Fibroblast of lung (primary cell): Measurements from ENCODE around the gene RPS21. TPM values are rescaled to one million over a fixed set of nuclear protein-coding genes. Genes with fewer than 3 reads are reported as not detected.

ENCODE experiments used
- DNase-seq, 2 donors: peaks; one replicate each; pipeline versions ENCODE4 v3.0.0 to v3.0.0-alpha.2; 2010; ENCODE audit warnings: low read depth in 2 of 2
- H2AFZ ChIP-seq: 2 replicates; pipeline ENCODE4 v1.5.1; 2012; ENCODE audit warnings: low read length, control low read depth, inconsistent platforms
- H3K27ac ChIP-seq: 2 replicates; pipeline ENCODE4 v1.5.1; 2011; ENCODE audit warnings: low read length, control low read depth; ENCODE audit not compliant: insufficient read depth
- H3K27me3 ChIP-seq: 2 replicates; pipeline ENCODE4 v1.5.1; 2011; ENCODE audit warnings: mild to moderate bottlenecking, low read length; ENCODE audit not compliant: control insufficient read depth, insufficient read depth
- H3K36me3 ChIP-seq: 2 replicates; pipeline ENCODE4 v1.5.1; 2011; ENCODE audit warnings: low read length; ENCODE audit not compliant: control insufficient read depth, insufficient read depth
- H3K4me1 ChIP-seq: 2 replicates; pipeline ENCODE4 v1.5.1; 2011; ENCODE audit warnings: low read length; ENCODE audit not compliant: control insufficient read depth, insufficient read depth; ENCODE audit errors: extremely low read depth
- H3K4me2 ChIP-seq: 2 replicates; pipeline ENCODE4 v1.5.1; 2011; ENCODE audit warnings: low read length, control low read depth; ENCODE audit not compliant: insufficient read depth; ENCODE audit errors: extremely low read depth
- H3K4me3 ChIP-seq, 4 experiments: fragments of 200-600 bp in 1 of 4; sonication (generic) in 1 of 4; replicated peaks in 1 of 4; 2 replicates each; pipeline ENCODE4 v1.5.1; 2011 to 2016; ENCODE audit warnings: low read length in 4 of 4, low read depth in 3 of 4, mild to moderate bottlenecking in 3 of 4, control low read depth in 2 of 4, inconsistent platforms in 1 of 4, mixed read lengths in 1 of 4; ENCODE audit not compliant: insufficient read depth in 1 of 4; ENCODE audit errors: control extremely low read depth in 1 of 4
- H3K79me2 ChIP-seq: 2 replicates; pipeline ENCODE4 v1.5.1; 2012; ENCODE audit warnings: mild to moderate bottlenecking, low read length, inconsistent platforms; ENCODE audit not compliant: control insufficient read depth, insufficient read depth
- H3K9ac ChIP-seq: 2 replicates; pipeline ENCODE4 v1.5.1; 2011; ENCODE audit warnings: mild to moderate bottlenecking, low read length, control low read depth; ENCODE audit not compliant: insufficient read depth
- H3K9me3 ChIP-seq: 2 replicates; pipeline ENCODE4 v1.5.1; 2012; ENCODE audit warnings: low read depth, low read length; ENCODE audit not compliant: control insufficient read depth, insufficient read depth
- H4K20me1 ChIP-seq: 2 replicates; pipeline ENCODE4 v1.5.1; 2011; ENCODE audit warnings: low read length; ENCODE audit not compliant: control insufficient read depth, insufficient read depth; ENCODE audit errors: extremely low read depth
- CTCF ChIP-seq, 2 donors: IDR thresholded peaks in 1 of 2; conservative IDR thresholded peaks in 1 of 2; 1 replicate in 1 of 2; 2 replicates in 1 of 2; pipeline ENCODE4 v1.5.1; 2011 to 2012; ENCODE audit warnings: low read length in 2 of 2, control low read depth in 1 of 2, inconsistent platforms in 1 of 2, low read depth in 1 of 2, mild to moderate bottlenecking in 1 of 2
- EZH2 ChIP-seq: IDR thresholded peaks from 2 replicates; pipeline ENCODE4 v1.5.1; 2012; ENCODE audit warnings: low read length, control low read depth, mild to moderate bottlenecking; ENCODE audit errors: missing control alignments
- polyA plus RNA-seq, 2 donors: library from polyadenylated mRNA; depleted of rRNA in 1 of 2; stranded (reverse) in 1 of 2; unstranded in 1 of 2; fragments of >200 nt; gene quantifications; 2 replicates each; pipeline ENCODE4 v1.2.1, GENCODE V29; 2011 to 2012; ENCODE audit warnings: missing spikeins in 1 of 2
- total RNA-seq: library from RNA; depleted of rRNA; stranded (reverse); fragments of >200 nt; gene quantifications from 2 replicates; pipeline ENCODE4 v1.2.1, GENCODE V29; 2014

RPS21 gene
- total and polyA plus RNA-seq, 2 donors (not counting 1 experiment from before 2014, with no cell fraction given), result 867 to 2,081 TPM

GRCh38 chr20:62408055-62408454 lies 21.2 kb downstream of the RPS21 start:
- H3K4me3 ChIP-seq, result no peak overlapping the region
- H2AFZ ChIP-seq, result no peak overlapping the region
- H3K27ac ChIP-seq, result no peak overlapping the region
- peaks cover 11% of the 10 kb centered on the region for H3K4me1 ChIP-seq
- H3K9me3 ChIP-seq, result no peaks in the 10 kb centered on the region
- H3K27me3 ChIP-seq, result no peaks in the 10 kb centered on the region
- TF ChIP-seq CTCF (conservative IDR thresholded peaks at IDR 0.05 in 1 of 2, IDR thresholded peaks at IDR 0.05 in 1 of 2; ENCODE audit: low read depth in 1 of 2, low read length in 2 of 2) (no peak), EZH2 (no peak)
- H4K20me1 ChIP-seq, result no peaks in the 10 kb centered on the region
- no peak for DNase-seq
- no peak overlapping the region for H3K4me2 ChIP-seq
- no peaks in the 10 kb centered on the region for H3K36me3 ChIP-seq
- H3K79me2 ChIP-seq, result peaks cover 2% of the 10 kb centered on the region
- no peak overlapping the region for H3K9ac ChIP-seq

- Histone ChIP-seq H3K4me3 (no peak overlapping the region), H3K9me3 (no peaks in the 10 kb centered on the region), H3K9ac (no peak overlapping the region), H3K4me1 (peaks cover 11% of the 10 kb centered on the region), H3K27me3 (no peaks in the 10 kb centered on the region), H3K27ac (no peak overlapping the region), H4K20me1 (no peaks in the 10 kb centered on the region), H3K4me2 (no peak overlapping the region), H2AFZ (no peak overlapping the region), H3K79me2 (peaks cover 2% of the 10 kb centered on the region), H3K36me3 (no peaks in the 10 kb centered on the region)
- TF ChIP-seq CTCF (conservative IDR thresholded peaks at IDR 0.05 in 1 of 2, IDR thresholded peaks at IDR 0.05 in 1 of 2; ENCODE audit: low read depth in 1 of 2, low read length in 2 of 2), result no peak
- TF ChIP-seq EZH2, result no peak
- no peak for DNase-seq
Measured at GRCh38 chr20:62408640-62409039, 21.7 kb downstream of the RPS21 start.

GRCh38 chr20:62409086-62409853 lies 22.4 kb downstream of the RPS21 start:
- DNase-seq, result no peak
- H3K79me2 ChIP-seq, result peaks cover 2% of the 10 kb centered on the region
- TF ChIP-seq EZH2 (no peak), CTCF (conservative IDR thresholded peaks at IDR 0.05 in 1 of 2, IDR thresholded peaks at IDR 0.05 in 1 of 2; ENCODE audit: low read depth in 1 of 2, low read length in 2 of 2) (no peak)
- no peaks in the 10 kb centered on the region for H3K36me3 ChIP-seq
- H3K4me2 ChIP-seq, result no peak overlapping the region
- no peak overlapping the region for H3K4me3 ChIP-seq
- H3K4me1 ChIP-seq, result peaks cover 11% of the 10 kb centered on the region
- H3K9ac ChIP-seq, result no peak overlapping the region
- H2AFZ ChIP-seq, result no peak overlapping the region
- no peaks in the 10 kb centered on the region for H3K27me3 ChIP-seq
- no peak overlapping the region for H3K27ac ChIP-seq
- no peaks in the 10 kb centered on the region for H4K20me1 ChIP-seq
- no peaks in the 10 kb centered on the region for H3K9me3 ChIP-seq
